Fibroblast of the aortic adventitia (primary cell): ENCODE measurements around the gene LAMP1. TPM values are rescaled to one million over a fixed set of nuclear protein-coding genes. Genes with fewer than 3 reads are reported as not detected.
"Not testable (repeated sequence)": the region's sequence is repeated elsewhere in the genome, so short reads cannot be mapped to it uniquely, and the experiment has no call there.

Experiments used
- DNase-seq: peaks from one replicate; pipeline ENCODE4 v3.0.0-alpha.2; 2010; ENCODE audit warnings: low read depth
- H3K4me3 ChIP-seq: 2 replicates; pipeline ENCODE4 v1.5.1; 2011; ENCODE audit warnings: low read depth, mild to moderate bottlenecking, control low read depth, low read length, moderate library complexity
- CTCF ChIP-seq: IDR thresholded peaks from 2 replicates; pipeline ENCODE4 v1.5.1; 2011; ENCODE audit warnings: mild to moderate bottlenecking, low read length, control low read depth, inconsistent platforms; ENCODE audit not compliant: insufficient read depth
- total RNA-seq: library from RNA; depleted of rRNA; stranded (reverse); fragments of >200 nt; gene quantifications from 2 replicates; pipeline ENCODE4 v1.2.3, GENCODE V29; 2012; ENCODE audit warnings: low replicate concordance

The LAMP1 gene
- total RNA-seq: 85.1 and 161 TPM in 2 replicates

GRCh38 chr13:113296823-113297369 lies at the start of gene LAMP1:
Gene LAMP1, plus strand, starts transcription at chr13:113297239. Its CDS starts 196 bp downstream, at chr13:113297435.
- H3K4me3 ChIP-seq: peak within 1 kb of the TSS; percentile 95
- peak; percentile 96 for DNase-seq
- TF ChIP-seq CTCF: no peak

GRCh38 chr13:113252516-113253095 lies 44.4 kb upstream of the LAMP1 start:
- no peak for DNase-seq
- H3K4me3 ChIP-seq: no peak overlapping the region
- no peak for TF ChIP-seq CTCF

GRCh38 chr13:113257908-113258307 lies 39.1 kb upstream of the LAMP1 start:
- not testable (repeated sequence) for H3K4me3 ChIP-seq, DNase-seq

GRCh38 chr13:113258321-113259054 lies 38.6 kb upstream of the LAMP1 start:
- no peak overlapping the region for H3K4me3 ChIP-seq
- TF ChIP-seq CTCF: no peak
- no peak for DNase-seq

- no peak for DNase-seq
- TF ChIP-seq CTCF: no peak
- no peak overlapping the region for H3K4me3 ChIP-seq
These were observed 36.0 kb upstream of the LAMP1 start for GRCh38 chr13:113260996-113261395.

- DNase-seq: not testable (repeated sequence)
These were observed 34.0 kb upstream of the LAMP1 start for GRCh38 chr13:113263016-113263415.

GRCh38 chr13:113267642-113268405 lies 29.2 kb upstream of the LAMP1 start:
- TF ChIP-seq CTCF: no peak
- DNase-seq: no peak
- H3K4me3 ChIP-seq: no peak overlapping the region

More at GRCh38 chr13:113263016-113263415, 34.0 kb upstream of the LAMP1 start:
- not testable (repeated sequence) for H3K4me3 ChIP-seq
